ENCODE results near the gene POU5F1.
"Not testable (repeated sequence)": the region's sequence is repeated elsewhere in the genome, so short reads cannot be mapped to it uniquely, and the experiment has no call there.

POU5F1 gene

DNA sequence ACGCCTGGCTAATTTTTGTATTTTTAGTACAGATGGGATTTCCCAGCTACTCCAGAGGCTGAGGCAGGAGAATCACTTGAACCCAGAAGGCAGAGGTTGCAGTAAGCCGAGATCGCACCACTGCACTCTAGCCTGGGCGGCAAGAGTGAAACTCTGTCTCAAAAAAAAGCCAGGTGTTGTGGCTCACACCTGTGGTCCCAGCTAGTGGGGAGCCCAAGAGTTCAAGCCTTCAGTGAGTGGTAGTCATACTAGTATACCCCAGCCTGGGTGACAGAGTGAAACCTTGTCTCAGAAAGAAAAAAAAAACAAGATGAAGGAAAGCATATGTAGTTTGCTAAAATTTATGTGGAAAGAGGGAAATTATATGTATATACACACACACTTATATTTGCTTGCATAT is 20.0 kb upstream of the POU5F1 start:
- no peak for DNase-seq (ENCODE audit: low spot score)

DNA sequence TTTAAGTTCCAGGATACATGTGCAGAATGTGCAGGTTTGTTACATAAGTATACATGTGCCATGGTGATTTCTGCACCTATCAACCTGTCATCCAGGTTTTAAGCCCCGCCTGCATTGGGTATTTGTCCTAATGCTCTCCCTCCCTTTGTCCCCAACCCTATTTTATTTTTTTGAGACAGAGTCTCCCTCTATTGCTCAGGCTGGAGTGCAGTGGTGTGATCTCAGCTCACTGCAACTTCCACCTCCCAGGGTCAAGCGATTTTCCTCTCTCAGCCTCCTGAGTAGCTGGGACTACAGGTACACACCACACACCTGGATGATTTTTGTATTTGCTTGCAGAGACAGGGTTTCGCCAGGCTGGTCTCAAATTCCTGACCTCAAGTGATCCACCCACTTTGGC is 18.7 kb upstream of the POU5F1 start:
- DNase-seq (ENCODE audit: low spot score), result not testable (repeated sequence)

DNA sequence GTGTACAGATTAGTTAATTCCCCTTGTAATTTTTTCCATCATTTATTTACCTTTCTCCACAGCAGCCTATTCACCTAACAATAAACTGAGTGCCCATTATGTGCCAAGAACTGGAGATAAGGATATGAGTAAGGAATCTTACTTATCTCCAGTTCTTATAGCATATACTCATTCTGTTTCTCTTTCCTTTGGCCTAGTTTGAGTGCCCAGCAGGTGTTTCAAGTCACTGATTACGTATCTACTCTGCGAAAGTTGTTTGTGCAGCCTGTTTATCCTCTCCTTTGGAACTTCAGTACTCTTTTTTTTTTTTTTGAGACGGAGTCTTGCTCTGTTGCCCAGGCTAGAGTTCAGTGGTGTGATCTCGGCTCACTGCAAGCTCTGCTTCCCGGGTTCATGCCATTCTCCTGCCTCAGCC is 17.3 kb upstream of the POU5F1 start:
- DNase-seq (ENCODE audit: low spot score), result no peak

DNA sequence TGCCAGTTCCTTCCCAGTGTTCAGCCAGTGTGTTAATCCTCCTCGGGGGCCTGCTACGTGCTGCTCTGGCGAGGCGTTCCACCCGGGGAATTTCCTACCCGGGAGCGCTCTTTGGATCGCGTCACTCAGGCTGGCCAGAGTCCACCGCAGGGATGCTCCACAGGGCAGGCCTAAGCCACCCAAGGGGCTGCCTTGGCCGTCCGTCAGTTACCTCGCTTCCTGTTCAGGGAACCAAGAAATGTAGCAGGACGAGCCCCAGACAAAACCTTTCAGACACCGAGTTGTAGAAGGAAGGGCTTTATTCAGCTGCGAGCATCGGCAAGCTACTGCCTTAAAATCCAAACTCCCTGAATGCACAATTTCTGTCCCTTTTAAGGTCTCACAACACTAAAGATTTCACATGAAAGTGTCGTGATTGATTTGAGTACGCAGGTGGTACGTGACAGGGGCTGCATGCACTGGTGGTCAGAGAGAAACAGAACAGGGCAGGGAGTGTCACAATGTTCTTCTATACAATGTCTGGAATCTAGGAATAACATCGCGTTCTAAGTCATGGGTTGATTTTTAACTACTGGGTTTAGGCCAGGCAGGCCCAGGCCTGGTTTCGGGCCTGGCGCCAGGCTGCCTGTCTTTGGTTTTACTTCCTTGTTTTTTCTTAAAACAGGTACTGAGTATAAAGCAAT is 15.7 kb upstream of the POU5F1 start:
- DNase-seq (ENCODE audit: low spot score), result no peak

DNA sequence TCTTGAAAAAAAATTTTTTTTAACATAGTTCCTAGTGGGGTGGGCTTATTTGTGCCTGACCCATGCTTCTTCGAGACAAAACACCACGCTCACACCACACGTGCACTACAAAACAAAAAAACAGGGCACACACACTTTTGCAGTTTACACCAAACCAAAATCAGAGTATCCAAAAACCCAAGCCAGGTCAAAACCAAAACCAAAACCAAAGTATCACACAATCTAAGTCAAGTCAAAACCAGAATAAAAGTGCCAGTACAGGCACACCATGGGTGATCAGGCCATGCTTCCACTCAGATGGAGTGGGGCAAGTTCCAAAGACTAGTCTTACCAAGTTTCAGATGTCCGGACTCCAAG is 15.2 kb upstream of the POU5F1 start:
- not testable (repeated sequence) for DNase-seq (ENCODE audit: low spot score)

DNA sequence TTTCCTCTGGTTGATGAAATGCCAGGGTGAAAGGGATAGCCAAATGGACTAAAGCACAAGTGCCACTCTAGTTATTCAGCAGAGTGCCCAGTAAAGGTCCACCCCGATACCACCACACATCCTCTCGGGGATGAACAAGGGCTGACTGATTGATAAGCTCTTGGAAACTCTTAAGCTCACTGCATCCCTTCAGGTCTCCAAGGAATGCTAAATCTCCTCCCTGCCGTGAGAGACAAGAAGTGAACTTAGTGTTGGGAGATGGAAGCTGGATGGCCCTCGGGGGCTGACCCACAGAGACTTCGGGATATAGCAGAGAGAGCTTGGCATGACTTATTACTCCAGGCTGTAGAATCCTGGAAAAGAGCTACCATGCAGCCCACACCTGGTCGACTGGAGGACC is 13.4 kb upstream of the POU5F1 start:
- not testable (repeated sequence) for DNase-seq (ENCODE audit: low spot score)

DNA sequence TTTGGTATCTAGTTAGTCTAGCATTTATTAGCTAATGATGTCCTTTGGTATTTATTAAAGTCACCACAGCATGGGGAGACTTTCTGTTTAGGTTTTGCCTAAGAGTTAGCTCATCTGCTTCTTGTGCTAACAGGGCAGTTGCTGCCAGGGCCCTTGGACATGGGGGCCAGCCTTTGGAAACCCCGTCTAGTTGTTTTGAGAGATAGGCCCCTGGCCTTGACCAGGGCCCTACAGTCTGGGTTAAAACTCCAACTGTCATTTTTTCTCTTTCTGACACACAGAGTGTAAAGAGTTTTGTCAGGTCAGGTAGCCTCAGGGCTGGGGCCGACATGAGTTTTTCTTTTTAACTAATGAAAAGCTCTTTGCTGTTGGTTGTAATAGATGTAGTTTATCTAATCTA is 12.8 kb upstream of the POU5F1 start:
- DNase-seq (ENCODE audit: low spot score), result not testable (repeated sequence)

DNA sequence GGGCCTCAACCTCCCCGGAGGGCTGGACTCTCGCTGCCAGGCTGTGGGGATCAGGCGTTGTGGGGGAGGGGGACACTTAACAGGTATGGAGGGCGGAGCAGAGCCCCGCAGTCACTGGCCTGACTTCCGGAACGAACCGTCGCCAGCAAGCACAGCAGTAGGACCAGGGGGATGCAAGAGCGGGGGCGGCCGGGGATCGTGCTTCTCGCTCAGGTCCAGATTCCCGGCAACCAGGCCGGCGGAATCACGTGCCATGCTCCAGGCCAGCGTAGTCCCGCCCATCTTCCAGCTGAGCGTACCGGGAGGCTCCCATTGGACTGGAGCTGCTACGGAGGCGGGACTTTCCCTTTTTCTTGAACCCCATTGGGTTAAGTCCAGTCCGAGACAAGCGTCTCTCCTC is 10.0 kb upstream of the POU5F1 start:
- no peak for DNase-seq (ENCODE audit: low spot score)

DNA sequence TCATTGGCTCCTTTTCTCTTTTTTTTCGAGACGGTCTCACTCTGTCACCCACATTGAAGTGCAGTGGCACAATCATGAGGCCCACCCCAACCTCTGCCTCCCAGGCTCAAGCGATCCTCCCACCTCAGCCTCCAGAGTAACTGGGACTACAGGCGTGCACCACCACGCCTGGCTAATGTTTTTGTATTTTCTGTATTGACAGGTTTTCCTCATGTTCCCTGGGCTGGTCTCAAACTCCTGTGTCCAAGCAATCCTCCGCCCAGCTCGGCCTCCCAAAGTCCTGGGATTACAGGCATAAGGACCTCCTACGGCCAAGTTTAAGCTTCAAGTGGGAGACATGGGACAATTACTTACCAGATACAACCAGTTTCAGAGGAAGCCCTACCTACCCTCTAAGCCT is 9.4 kb upstream of the POU5F1 start:
- DNase-seq (ENCODE audit: low spot score), result no peak

DNA sequence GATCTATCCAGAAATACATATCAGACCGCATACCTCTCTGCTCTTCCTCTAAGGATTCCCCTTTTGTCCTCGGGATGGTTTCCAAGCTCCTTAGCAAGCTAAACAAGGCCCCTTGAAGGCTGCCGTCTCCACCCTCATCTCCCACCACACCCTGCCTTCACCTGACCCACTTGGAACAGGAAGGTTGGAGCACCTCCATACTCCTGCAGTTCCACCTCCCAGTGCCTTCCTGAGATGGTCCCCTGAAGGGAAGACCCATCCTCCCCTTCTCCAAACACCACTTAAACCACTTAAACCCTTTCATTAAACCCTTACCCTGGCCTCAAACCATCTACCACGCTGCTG is 8.5 kb upstream of the POU5F1 start:
- DNase-seq (ENCODE audit: low spot score), result no peak

DNA sequence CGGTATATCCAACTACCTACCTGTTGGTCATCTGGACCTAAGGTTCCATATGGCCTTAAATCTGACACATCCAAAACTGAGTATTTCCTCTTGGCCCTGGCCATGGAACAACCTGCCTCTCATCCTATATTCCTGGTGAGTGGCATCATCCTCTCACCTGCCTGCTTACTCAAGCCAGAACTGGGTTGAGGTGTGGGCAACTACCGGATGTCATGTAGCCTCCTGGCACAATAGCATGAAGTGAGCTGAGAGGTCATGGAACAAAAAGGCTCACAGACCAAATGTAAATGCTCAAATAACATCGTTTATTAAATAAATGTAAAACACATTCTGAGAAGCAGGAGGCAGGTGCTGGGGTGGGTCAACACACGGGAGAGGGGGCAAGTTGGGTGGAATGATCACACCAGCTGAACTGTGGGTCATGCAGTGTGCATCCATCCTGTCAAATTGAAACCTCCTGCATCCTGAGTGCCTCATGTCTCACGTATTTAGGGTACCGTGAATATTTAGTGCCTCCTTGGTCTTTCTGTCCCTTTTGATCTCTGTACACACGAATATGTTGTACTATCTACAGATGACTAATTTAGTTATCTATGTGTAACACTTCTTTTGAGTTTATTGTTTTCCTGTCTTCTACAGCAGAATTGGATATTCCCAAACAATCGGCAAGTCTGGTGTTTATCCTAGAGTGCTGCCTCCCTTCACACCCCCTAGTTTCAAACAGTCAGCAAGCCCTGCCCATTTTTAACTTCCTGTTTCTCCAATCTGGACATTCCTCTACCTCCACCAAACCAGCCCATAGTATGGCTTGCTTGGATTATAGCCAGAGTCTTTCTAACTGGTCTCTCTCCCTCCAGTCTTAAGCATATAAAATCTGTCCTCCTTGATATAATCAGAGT is 7.9 kb upstream of the POU5F1 start:
- no peak for DNase-seq (ENCODE audit: low spot score)

DNA sequence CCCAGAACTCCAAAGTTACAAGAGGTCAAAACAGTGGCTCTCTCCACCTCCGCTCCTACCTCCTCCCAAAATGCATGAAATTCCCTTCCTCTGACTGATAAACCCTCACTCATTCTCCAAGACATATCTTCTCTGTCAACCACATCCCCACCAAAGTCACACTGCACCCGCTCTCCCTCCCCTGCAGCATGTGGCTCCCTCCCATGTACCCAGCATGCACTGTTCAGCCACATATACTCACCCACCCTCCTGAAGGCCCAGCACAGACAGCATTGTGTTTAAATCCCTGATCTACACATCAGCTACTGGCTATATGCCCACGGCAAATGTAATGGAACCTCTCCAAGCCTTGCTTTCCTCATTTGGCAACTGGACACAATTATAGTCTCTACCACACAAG is 5.5 kb upstream of the POU5F1 start:
- no peak for DNase-seq (ENCODE audit: low spot score)

DNA sequence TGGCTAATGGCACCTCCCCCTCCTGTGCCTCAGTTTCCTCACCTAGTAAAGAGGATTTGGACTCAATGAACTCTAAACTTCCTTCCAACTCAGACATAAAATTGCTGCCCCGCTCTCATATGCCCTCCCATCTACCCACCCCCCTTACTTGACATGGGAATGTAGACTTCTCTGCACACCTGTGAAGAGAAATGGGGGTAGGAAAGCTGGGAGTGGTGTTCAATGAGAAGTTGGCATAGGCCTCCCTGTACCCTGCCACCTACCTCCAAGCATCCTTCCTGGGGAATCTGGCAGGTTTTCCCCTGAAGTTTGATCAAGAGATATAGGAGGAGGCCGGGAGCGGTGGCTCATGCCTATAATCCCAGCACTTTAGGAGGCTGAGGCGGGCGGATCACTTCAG is 3.9 kb upstream of the POU5F1 start:
- DNase-seq (ENCODE audit: low spot score), result no peak

DNA sequence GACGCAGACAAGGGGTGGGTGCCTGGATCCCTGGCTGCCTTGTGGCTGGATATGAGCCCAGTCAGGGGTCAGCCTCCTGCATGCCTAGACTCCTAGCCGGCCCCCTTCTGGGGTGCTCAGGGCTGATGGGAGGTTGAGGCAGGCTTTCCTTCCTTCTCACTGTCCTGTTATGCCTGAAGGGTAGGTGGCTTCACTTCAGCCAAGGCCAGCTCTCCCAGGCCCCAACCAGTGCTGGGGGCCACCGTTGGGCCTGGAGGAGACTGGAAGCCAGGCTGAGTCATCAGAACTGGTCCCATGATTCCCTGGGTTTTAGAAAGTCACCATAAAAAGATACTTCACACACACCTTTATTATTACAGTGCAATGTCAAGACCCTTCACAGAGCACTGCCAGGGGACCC is 2.9 kb upstream of the POU5F1 start:
- DNase-seq (ENCODE audit: low spot score), result no peak

DNA sequence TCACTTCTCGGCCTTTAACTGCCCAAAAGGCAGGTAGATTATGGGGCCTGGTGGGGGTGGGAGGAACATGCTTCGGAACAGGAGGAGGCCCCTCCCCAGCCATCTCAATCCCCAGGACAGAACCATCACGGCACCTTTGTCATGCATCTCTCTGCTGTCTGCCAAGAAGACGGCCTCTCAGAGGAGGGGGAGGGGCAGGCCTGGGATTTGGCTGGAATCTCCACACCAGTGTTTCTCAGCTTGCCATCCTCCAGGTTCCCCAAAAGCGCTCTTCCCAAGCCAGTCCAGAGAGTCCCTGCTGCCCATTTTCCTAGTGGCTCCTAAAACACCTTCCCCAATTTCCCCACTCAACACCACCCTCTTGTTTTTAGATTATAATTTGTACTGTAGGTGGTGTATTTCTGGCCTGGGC is 2.5 kb upstream of the POU5F1 start:
- no peak for DNase-seq (ENCODE audit: low spot score)

DNA sequence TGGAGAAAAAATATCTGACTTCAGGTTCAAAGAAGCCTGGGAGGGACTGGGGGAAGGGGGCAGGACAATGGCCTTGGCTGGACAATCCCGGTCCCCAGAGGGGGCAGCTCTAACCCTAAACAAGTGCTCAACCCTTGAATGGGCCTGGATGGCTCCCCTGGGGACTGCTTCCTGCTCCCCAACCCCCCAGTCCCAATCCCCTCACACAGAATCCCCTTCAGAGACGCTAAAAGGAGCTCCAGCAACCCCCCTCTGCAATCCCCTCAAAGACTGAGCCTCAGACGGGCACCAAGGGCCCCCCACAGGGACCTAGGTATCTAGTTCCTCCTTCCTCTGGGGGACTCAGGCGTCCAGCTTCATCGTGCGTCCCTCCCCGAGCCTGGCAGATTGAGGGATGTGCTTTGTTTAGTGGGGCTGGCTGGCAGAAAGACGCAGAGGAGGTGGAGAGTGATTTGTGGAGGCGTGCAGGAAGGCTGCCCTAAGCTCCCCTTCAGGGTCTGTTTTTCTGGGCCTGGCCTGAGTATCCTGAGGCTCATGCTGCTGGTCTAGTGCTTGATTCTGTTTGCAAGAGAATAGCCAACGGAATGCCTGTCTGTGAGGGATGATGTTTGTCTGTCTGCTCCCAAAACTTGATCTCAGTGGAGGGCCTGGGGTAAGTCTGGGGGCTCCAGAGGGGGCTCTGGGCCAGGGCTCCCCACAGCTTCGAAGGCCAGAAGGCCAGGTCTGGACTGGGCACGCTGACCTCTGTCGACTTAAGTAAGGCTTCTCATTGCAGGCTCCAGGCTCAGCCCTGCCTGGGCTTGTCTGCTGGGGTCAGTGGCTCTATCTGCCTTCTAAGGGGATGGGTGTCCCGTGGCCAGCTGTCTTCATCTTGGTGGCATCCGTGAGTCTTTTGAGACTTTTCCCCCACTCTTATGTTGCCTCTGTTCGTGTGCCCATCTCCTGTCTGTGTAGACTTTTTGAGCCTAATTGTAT is 1.7 kb upstream of the POU5F1 start:
- no peak for DNase-seq (ENCODE audit: low spot score)

DNA sequence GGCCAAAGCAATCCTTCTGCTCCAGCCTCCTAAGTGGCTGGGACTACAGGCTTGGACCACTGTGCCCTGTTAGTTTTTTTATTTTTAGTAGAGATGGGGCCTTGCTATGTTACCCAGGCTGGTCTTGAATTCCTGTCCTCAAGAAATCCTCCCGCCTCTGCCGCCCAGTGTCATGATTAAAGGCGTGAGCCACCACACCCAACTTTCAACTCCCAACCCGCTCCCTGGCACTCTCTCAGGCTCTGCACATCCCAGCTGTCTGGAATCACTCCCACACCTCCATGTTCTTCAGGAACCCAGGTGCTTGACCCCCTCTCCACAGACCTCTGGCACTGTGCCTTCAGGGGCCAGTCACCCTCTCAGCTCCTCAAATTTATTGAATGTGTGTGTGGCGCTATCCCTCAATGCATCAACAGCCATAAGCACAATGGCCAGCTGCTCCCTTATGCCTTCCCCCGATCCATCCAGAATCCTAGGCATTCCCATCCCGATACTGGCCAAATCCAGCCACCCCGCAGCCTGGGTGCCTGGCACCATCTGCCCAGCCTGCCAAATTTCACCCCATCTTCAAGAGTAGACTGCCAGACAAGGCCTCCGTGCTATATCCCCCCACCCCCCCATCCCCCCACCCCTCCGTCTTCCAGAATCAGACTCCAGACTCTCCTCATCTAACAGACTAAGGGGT is 647 bp upstream of the POU5F1 start:
- DNase-seq (ENCODE audit: low spot score), result no peak

DNA sequence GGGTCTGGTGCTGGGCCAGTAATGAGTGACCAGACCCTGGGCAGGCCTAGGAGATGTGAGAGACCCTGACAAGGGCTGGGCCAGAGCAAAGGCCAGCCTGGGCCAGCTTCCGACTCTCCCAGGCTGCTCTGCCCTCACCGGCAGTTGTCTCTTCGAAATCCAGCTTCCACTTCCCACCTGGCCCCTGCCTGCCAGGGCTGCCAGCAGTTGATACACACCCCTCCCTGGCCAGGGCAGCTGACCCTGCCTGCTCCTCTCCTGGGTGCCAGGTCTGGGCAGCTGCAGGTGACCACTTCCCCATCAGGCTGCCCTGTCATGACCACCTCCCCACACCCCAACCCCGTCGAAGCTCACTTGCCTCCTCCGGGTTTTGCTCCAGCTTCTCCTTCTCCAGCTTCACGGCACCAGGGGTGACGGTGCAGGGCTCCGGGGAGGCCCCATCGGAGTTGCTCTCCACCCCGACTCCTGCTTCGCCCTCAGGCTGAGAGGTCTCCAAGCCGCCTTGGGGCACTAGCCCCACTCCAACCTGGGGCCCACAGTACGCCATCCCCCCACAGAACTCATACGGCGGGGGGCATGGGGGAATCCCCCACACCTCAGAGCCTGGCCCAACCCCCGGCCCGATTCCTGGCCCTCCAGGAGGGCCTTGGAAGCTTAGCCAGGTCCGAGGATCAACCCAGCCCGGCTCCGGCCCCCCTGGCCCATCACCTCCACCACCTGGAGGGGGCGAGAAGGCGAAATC is 453 bp downstream of the POU5F1 start:
- not testable (repeated sequence) for DNase-seq (ENCODE audit: low spot score)

DNA sequence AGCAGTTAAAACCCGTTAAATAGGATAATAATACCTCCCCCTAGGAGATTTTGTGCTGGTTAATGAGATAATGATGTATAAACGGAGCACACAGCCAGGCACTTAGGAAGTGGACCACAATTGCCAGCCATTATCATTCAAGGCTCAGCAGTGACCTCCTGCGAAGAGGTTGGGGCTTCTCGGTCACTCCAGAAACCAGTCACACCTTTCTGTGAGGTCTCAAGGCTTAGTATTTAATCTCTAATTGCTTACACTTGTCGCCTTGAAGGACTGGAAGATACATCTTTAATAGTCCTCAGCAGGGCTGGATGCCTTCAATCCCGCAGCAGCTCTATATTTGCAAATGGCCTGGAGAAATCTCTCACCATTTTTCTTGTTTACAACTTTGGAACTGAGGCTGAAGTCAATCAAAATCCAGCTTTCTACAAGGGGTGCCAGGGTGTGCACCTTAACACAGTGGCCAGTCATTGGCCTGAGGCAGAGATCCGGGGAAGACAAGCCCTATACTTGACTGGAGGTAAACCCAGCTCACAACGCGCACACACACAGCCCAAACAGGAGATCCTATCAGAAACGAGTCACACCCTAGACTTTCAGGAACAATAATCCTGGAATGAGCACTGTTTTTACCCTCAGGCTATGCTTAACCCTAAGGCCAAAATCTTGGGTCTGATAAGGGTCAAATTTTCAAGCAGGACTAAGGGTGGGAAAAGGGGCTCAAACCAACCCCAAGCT is 1.2 kb downstream of the POU5F1 start:
- DNase-seq (ENCODE audit: low spot score), result no peak

DNA sequence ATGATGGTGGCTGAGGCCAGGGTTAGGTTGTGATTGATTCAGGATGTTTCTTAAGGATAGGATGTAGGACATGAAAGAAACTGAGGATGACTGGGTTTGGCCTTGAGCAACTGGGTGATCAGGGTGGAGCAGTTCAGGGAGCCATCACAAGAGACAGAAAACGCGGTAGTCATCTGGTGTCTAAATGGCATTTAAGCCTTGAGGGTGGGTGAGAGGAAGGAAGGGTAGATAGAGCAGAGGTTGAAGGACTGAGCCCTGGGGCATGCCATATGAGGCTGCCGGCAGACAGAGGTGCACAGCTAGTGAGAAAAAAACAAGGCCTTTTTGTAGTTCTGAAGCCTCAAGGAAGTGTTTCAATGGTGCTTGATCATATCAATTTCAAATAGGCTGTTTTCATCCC is 1.9 kb downstream of the POU5F1 start:
- no peak for DNase-seq (ENCODE audit: low spot score)

DNA sequence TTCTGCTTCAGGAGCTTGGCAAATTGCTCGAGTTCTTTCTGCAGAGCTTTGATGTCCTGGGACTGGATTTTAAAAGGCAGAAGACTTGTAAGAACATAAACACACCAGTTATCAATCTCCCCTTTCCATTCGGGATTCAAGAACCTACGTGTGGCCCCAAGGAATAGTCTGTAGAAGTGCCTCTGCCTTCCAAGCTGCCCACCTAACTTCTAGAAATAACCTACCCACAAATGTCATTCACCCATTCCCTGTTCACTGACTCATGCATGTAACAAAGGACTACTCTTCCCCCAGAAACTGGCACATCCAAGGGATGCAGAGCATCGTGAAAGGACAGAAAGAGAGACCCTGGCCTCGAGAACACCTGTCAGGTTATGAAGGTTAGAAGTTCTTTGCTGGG is 4.5 kb downstream of the POU5F1 start:
- DNase-seq (ENCODE audit: low spot score), result peak; percentile 56
